ENCODE data around the gene FBLN1.

Gene FBLN1

GRCh38 chr22:45571089-45571488, 68.4 kb downstream of the FBLN1 start:
- DNase-seq: no peak

GRCh38 chr22:45572444-45572843, 69.8 kb downstream of the FBLN1 start:
- no peak for DNase-seq

- DNase-seq: no peak
Measured at GRCh38 chr22:45574069-45574703, 71.5 kb downstream of the FBLN1 start.

DNA sequence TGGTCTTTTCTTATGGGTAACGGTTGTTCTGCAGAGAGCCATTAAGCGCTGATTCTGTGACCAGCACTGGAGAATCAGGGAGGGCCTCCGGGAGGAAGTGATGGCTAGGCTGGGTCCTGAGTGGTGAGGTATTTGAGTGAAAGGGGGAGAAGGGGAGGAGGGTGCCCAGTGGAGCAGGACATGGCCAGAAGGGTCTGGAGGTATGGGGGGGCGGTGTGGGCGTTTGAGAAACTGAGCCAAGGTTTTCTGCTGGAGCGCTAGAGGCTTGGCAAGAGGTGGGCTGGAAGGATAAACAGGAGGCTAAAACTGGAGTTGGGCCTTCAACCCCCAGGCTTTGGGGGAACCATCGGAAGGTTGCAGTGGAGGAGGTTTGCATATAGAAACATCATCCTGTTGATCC, 72.5 kb downstream of the FBLN1 start:
- DNase-seq: no peak

DNA sequence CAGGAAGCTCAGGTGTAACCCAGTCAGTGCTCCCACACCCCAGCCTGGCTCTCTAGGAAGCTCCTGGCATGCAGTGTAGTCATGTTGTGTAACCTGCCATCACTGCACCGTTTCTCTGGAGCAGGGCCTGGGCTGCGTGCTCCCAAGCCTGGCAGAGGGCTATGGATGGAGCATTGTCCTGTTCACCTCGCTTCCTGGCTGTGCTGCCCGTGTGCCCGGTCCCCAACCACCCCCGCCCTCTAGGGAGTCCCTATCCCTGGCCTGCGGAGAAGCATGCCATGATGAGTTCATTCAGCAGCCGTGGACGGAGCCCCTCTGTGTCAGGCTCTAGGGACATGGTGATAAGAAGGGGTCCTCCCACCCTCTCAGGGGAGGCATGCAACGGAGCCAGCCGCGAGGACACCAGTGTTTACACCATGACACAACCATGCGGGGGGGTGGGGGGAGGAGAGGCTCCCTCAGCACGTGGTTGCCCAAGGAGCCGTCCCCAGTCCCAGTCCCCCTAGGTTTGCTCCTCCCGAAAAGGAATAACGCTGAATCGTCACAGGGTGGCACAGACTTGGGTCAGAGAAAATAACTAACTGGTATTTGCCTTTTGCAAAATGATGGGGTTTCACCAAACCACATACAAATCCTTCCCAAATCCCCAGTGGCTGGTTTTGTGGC, 73.1 kb downstream of the FBLN1 start:
- no peak for DNase-seq

GRCh38 chr22:45576273-45576625, 73.6 kb downstream of the FBLN1 start:
- DNase-seq: no peak

- DNase-seq: no peak
Measured at GRCh38 chr22:45576730-45577464, 74.2 kb downstream of the FBLN1 start.

- DNase-seq: peak; percentile 74
Measured at GRCh38 chr22:45577746-45578523, 75.3 kb downstream of the FBLN1 start.

- DNase-seq: no peak
Measured at GRCh38 chr22:45578524-45579147, 76.0 kb downstream of the FBLN1 start.

GRCh38 chr22:45579306-45579705, 76.6 kb downstream of the FBLN1 start:
- no peak for DNase-seq

- no peak for DNase-seq
Measured at GRCh38 chr22:45579806-45580725, 77.4 kb downstream of the FBLN1 start.

GRCh38 chr22:45580726-45581381, 78.2 kb downstream of the FBLN1 start:
- no peak for DNase-seq

DNA sequence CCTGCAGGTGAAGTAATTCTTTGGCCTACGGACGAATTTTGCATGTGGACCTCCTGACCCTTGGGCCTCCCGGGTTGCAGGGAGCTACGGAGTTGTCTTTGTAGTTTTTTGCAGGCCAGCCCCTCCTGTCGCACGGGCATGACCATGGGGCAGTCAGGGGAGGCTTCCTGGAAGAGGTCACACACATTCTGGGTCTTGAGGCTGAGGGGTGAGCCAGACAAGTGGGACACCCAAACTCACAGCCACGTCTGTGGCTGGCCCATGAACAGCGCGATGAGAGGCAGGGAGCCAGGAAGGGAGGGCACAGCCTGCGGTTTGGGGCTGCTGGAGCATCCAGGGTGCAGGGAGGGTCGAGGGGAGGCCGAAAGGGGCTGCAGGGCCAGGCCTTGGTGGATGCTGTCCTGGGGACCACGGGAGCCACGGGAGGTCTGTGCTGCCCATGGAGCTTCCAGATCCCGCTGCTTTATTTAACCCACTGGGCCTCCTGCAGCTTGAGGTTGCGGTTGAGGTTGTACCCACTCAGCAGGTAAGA, 78.9 kb downstream of the FBLN1 start:
- no peak for DNase-seq

- DNase-seq: no peak
Measured at GRCh38 chr22:45582236-45582954, 79.7 kb downstream of the FBLN1 start.

- no peak for DNase-seq
Measured at GRCh38 chr22:45582955-45583320, 80.3 kb downstream of the FBLN1 start.

GRCh38 chr22:45583504-45583903, 80.8 kb downstream of the FBLN1 start:
- DNase-seq: no peak

GRCh38 chr22:45584121-45584570, 81.5 kb downstream of the FBLN1 start:
- DNase-seq: no peak

- DNase-seq: no peak
Measured at GRCh38 chr22:45584621-45585436, 82.1 kb downstream of the FBLN1 start.

- no peak for DNase-seq
Measured at GRCh38 chr22:45585437-45585755, 82.7 kb downstream of the FBLN1 start.
